HFFc6 (cell line): Measurements from ENCODE around the gene RIPOR3. TPM values are rescaled to one million over a fixed set of nuclear protein-coding genes. Genes with fewer than 3 reads are reported as not detected.
A peak's percentile ranks its signal among the peaks of the same experiment; 100 is the strongest.
"Not testable (repeated sequence)": the region's sequence is repeated elsewhere in the genome, so short reads cannot be mapped to it uniquely, and the experiment has no call there.

ENCODE experiments used
- DNase-seq: peaks from one replicate; pipeline ENCODE4 v3.0.0-alpha.2; 2018
- H3K27ac Mint-ChIP-seq: 2 replicates; pipeline ENCODE4 v1.8.0; 2020; ENCODE audit warnings: mild to moderate bottlenecking, mixed read lengths
- H3K27me3 Mint-ChIP-seq: 2 replicates; pipeline ENCODE4 v1.8.0; 2021; ENCODE audit warnings: mild to moderate bottlenecking, moderate library complexity, mixed read lengths; ENCODE audit not compliant: insufficient read depth
- H3K36me3 Mint-ChIP-seq: 2 replicates; pipeline ENCODE4 v1.8.0; 2021; ENCODE audit warnings: low read depth, mixed read lengths
- H3K4me1 Mint-ChIP-seq: 2 replicates; pipeline ENCODE4 v1.8.0; 2020; ENCODE audit warnings: low read depth, mixed read lengths
- H3K4me3 Mint-ChIP-seq: 2 replicates; pipeline ENCODE4 v1.8.0; 2020; ENCODE audit warnings: mild to moderate bottlenecking, moderate library complexity, mixed read lengths
- H3K9me3 Mint-ChIP-seq: 2 replicates; pipeline ENCODE4 v1.8.0; 2020; ENCODE audit warnings: mild to moderate bottlenecking, mixed read lengths
- total RNA-seq, 6 experiments: library from RNA; stranded (reverse); fragmentation: NEBNext Ultra II Directional; extraction: Animal tissue kit (Norgen Biotek cat#: 25700); gene quantifications; 2 replicates in 1 of 6; 3 replicates in 5 of 6; pipeline ENCODE4 v1.2.3, GENCODE V29; 2021
- TF ChIP-seq, protein P1 (sequence below): fragments of 200-600 bp; sonication (generic); IDR thresholded peaks from 2 replicates; pipeline ENCODE4 v1.5.0; 2021; ENCODE audit warnings: antibody characterized with exemption, mild to moderate bottlenecking

The RIPOR3 gene
- total RNA-seq, 6 experiments from 2014 or later: 0.07 to 0.25 (median 0.11) TPM

DNA sequence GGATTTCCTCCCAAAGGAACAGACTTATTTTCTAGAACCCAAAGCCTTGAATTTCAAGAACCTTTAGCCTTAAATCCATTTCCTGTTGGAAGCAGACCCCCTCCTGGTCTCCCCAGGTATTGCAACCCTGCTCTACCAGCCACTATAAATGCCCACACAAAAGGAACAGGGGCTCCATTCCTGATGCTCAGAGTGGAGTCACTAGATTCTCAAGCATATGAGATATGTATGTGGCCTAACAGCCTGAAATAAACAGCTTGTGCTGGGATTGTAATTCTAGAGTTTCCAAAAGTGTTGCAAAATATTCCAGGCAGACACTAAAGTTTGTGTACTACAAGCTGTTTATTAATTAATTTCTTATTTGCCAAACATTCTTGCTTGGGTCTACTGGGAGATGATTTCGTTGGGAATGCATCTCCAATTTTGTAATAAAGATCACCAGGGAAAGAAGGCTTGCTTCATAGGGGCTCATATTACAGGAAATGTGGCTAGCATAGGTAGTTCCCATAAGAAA is 44.8 kb downstream of the RIPOR3 start:
- no peak overlapping the region; the same call in 1 of the 2 replicates for H3K4me3 Mint-ChIP-seq
- DNase-seq: no peak
- peaks cover 24% of the 10 kb centered on the region for H3K4me1 Mint-ChIP-seq
- peak overlapping the region; percentile 84 for H3K27ac Mint-ChIP-seq
- no peaks in the 10 kb centered on the region for H3K9me3 Mint-ChIP-seq
- TF ChIP-seq, protein P1, sequence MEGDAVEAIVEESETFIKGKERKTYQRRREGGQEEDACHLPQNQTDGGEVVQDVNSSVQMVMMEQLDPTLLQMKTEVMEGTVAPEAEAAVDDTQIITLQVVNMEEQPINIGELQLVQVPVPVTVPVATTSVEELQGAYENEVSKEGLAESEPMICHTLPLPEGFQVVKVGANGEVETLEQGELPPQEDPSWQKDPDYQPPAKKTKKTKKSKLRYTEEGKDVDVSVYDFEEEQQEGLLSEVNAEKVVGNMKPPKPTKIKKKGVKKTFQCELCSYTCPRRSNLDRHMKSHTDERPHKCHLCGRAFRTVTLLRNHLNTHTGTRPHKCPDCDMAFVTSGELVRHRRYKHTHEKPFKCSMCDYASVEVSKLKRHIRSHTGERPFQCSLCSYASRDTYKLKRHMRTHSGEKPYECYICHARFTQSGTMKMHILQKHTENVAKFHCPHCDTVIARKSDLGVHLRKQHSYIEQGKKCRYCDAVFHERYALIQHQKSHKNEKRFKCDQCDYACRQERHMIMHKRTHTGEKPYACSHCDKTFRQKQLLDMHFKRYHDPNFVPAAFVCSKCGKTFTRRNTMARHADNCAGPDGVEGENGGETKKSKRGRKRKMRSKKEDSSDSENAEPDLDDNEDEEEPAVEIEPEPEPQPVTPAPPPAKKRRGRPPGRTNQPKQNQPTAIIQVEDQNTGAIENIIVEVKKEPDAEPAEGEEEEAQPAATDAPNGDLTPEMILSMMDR: peak; percentile 68
- peaks cover 3% of the 10 kb centered on the region for H3K27me3 Mint-ChIP-seq
- H3K36me3 Mint-ChIP-seq: no peaks in the 10 kb centered on the region

GRCh38 chr20:50645253-50646068 is 45.9 kb downstream of the RIPOR3 start:
- Mint-ChIP-seq H3K4me1 (peaks cover 24% of the 10 kb centered on the region), H3K4me3 (peak overlapping the region; percentile 69), H3K27me3 (peaks cover 3% of the 10 kb centered on the region), H3K36me3 (no peaks in the 10 kb centered on the region), H3K27ac (peak overlapping the region; percentile 84), H3K9me3 (no peaks in the 10 kb centered on the region)
- TF ChIP-seq, protein P1: no peak
- DNase-seq: peak; percentile 95

DNA sequence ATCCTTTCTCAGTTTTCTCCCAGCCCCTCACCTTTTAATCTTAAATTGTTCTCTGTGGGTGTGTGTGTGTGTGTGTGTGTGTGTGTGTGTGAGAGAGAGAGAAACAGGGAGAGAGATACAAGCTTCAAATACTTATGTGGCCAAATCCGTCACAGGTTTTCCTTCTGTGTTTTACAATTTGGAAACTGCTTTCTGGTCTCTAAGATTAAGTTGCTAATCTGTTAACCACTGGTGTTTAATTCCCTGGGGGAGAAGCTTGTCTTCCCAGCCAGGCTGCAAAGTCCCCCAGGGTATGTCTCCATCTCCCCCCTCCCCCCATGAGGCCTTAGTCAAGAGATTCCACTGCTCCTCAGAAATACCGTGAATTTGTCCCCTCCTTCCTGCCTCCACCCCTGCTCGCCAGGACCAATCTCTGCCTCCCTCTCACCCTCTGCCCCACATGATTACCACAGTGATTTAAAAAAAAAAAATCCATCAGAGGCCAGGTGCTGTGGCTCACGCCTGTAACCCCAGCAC is 49.0 kb downstream of the RIPOR3 start:
- peaks cover 37% of the 10 kb centered on the region for H3K4me1 Mint-ChIP-seq
- no peak overlapping the region for H3K4me3 Mint-ChIP-seq
- DNase-seq: no peak
- H3K9me3 Mint-ChIP-seq: no peaks in the 10 kb centered on the region
- TF ChIP-seq, protein P1: no peak
- peaks cover 3% of the 10 kb centered on the region; the same call in 1 of the 2 replicates for H3K27me3 Mint-ChIP-seq
- no peaks in the 10 kb centered on the region for H3K36me3 Mint-ChIP-seq
- no peak overlapping the region for H3K27ac Mint-ChIP-seq

GRCh38 chr20:50641625-50642287 is 49.6 kb downstream of the RIPOR3 start:
- not testable (repeated sequence) for DNase-seq, H3K27ac Mint-ChIP-seq, H3K27me3 Mint-ChIP-seq, H3K4me3 Mint-ChIP-seq, H3K9me3 Mint-ChIP-seq, H3K36me3 Mint-ChIP-seq
- peaks cover 42% of the 10 kb centered on the region for H3K4me1 Mint-ChIP-seq

GRCh38 chr20:50639971-50640711 is 51.2 kb downstream of the RIPOR3 start:
- H3K36me3 Mint-ChIP-seq, H3K4me3 Mint-ChIP-seq, H3K27ac Mint-ChIP-seq, H3K27me3 Mint-ChIP-seq, H3K9me3 Mint-ChIP-seq, DNase-seq: not testable (repeated sequence)
- H3K4me1 Mint-ChIP-seq: peaks cover 42% of the 10 kb centered on the region

DNA sequence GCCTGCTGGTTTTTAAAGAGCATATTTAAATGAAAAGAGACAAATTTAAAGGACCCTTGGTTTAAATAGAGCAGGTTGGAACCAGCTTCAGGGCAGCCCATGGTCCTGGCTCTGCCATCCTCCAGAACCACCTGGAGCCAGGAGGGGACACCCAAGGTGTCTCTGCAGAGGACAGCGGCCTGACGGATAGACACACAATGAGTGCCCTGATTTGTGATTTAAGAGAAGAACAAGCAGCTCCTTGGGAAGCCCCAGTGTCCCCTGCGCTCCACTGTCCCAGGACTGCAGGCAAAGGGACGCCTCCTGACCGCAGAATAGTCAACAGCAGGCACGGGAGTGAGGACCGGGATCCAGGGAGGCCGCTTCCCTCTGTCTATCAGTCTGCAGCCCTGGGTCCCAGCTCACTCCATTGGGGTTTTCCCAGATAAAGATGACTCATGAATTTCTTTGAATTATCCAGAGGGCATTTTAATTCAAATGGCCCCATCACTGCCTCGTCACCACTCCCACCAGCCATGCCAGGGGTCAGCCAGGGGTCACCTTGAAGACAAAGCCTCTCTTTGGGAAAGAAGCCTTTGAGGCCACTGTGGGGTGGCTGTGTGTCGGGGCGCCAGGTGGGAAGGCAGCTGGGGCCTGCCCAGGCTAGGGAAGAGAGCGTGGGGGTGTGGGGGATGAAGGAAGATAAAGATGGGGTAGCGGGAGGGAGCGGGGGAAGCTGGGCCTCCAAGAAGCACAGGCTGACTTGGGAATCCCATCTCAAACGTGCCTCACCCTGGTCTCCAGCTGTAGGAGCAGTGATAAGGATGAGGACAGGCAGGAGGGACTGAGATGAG is 53.1 kb downstream of the RIPOR3 start:
- peak; percentile 44 for DNase-seq
- H3K27me3 Mint-ChIP-seq: peaks cover 10% of the 10 kb centered on the region
- H3K9me3 Mint-ChIP-seq, H3K4me3 Mint-ChIP-seq, H3K36me3 Mint-ChIP-seq: not testable (repeated sequence)
- H3K4me1 Mint-ChIP-seq: peaks cover 39% of the 10 kb centered on the region
- H3K27ac Mint-ChIP-seq: peak overlapping the region; percentile 48; the same call in 1 of the 2 replicates
